ENCODE measurements around the gene KLHL35. TPM values are rescaled to one million over a fixed set of nuclear protein-coding genes. Genes with fewer than 3 reads are reported as not detected.
"Not testable (repeated sequence)": the region's sequence is repeated elsewhere in the genome, so short reads cannot be mapped to it uniquely, and the experiment has no call there.

The KLHL35 gene
- polyA plus RNA-seq, 3 donors, result 0.56 to 2.3 (median 0.65) TPM

DNA sequence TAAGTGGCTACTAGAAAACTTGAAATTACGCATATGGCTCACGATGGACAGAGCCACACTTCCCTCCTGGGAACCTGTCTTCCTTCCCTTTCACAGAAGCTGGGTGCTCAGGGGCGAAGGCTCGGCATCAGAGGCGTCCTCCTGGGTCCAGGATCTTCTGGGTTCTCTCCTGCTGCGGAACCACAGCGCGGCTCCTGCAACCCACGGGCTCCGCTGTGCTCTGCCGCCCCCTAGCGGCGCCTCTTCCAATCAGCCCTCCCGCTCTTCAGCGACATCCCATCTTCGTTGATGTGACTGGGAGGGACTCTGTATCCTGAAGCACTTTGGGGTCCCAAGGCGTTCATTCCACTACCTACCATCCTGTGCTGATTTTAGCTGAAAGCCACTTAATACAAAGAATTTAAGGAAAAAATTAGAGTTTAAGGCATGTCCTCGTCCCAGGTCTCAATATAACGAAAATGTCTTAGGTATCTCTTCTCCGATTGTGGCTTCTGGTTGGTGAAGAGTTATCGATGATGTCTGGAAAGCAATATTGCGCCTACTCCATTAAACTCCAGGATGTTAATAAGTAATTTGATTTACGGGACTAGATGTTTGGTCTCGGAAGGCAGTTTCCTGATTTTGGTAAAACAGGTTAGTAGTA, 48.4 kb downstream of the KLHL35 start:
- 20 to 23% (median 22%) methylated on average over 24 of the region's 24 CpGs for WGBS, 3 donors
- H3K27ac ChIP-seq (ENCODE audit: low read depth, low read length), result no peak overlapping the region

DNA sequence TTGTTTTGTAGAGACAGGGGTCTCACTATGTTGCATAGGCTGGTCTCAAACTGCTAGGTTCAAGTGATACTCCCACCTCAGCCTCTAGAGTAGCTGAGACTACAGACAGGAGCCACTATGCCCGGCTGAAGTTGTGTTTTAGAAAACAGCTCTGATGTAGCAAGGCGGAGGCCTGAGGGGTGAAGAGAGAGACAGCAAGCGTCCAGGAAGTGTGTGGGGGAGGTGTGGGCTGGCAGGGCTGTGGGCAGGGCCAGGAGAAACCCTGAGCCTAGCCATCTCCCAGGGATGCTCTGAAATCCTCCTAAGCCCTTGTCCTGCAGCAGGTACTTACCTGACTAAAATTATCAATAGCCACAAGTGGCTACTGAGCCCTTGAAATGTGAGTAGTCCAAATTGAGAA, 49.8 kb downstream of the KLHL35 start:
- 55 to 88% (median 56%) methylated on average over 3 of the region's 3 CpGs for WGBS, 3 donors

DNA sequence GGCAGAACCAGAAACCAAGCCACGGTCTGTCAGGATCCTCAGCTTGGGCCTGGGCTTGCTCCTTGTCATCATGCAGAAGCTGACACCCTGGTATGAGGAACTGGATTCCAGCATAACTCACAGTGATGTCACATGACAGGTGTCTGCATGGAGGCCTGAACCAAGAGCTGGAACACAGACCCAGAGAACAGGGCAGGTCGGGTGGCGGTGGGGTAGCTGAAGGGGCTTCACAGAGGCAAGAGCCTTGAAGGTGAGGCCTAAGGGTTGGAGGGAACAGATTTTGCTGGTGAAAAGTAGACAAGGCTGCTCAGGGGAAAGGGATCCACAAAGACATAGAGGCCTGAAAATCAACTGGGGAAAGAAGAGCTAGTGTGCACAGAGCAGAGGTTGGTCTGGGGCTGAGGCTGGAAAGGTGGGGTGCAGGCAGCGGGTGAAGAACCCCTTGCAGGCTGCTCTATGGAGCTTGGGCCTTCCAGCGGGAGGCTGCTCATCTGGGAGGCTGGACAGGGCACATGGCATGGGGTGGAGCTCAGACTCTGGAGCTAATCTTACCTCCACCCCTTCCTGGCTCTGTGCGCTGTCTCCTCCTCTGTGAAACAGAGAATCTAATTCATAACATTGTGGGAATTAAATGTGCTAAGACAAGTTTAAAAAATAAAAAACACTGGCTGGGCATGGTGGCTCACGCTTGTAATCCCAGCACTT, 52.1 kb downstream of the KLHL35 start:
- no peak overlapping the region for H3K27ac ChIP-seq (ENCODE audit: low read depth, low read length)
- WGBS, 3 donors, result 63 to 82% (median 73%) methylated on average over 7 of the region's 7 CpGs

More for the DNA sequence above, 49.8 kb downstream of the KLHL35 start:
- H3K27ac ChIP-seq (ENCODE audit: low read depth, low read length), result no peak overlapping the region

DNA sequence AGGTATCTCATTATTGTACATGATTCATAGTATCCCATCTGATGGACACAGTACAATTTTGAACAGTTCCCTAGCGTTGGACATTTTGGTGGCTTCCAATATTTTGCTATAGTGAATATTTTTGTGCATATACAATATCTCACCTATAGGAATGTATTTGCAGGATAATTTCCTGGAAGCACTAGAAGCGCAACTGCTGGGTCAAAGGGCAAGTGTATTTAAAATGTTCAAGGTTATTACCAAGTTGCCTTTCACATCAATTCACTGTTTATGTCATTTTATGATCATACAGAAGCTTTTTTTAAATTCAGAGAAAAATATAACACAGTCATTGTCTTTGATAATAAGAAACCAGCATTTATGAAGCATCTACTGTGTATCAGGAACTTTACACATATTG, 52.8 kb downstream of the KLHL35 start:
- H3K27ac ChIP-seq (ENCODE audit: low read depth, low read length), result no peak overlapping the region
- WGBS, 3 donors, result 77 to 99% (median 95%) methylated on average over 2 of the region's 2 CpGs

- H3K27ac ChIP-seq (ENCODE audit: low read depth, low read length), result not testable (repeated sequence)
- WGBS, 3 donors, result 93 to 96% (median 95%) methylated on average over 17 of the region's 17 CpGs
Measured at GRCh38 chr11:75378776-75379175, 54.2 kb downstream of the KLHL35 start.

DNA sequence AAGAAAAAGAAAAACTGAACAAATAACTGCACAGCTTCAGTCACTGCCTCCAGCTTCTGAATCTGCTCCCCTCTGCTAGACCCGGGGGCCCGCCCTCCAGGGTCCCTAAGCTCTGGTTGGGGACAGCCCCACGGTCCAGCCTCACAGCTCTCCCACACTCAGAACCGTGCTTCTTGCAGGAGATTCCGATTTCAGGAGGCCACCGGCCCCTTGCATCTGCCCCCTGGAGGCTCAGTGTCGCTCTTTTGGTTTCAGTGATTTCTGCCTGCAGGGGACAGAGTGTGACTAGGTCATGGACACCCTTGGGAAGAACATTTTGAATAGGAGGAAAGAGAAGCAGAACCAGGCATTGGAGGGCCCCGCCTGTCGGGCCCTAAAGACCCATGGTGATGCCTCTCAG, 56.8 kb downstream of the KLHL35 start:
- H3K27ac ChIP-seq (ENCODE audit: low read depth, low read length), result no peak overlapping the region
- WGBS, 3 donors, result 79 to 87% (median 87%) methylated on average over 9 of the region's 9 CpGs

DNA sequence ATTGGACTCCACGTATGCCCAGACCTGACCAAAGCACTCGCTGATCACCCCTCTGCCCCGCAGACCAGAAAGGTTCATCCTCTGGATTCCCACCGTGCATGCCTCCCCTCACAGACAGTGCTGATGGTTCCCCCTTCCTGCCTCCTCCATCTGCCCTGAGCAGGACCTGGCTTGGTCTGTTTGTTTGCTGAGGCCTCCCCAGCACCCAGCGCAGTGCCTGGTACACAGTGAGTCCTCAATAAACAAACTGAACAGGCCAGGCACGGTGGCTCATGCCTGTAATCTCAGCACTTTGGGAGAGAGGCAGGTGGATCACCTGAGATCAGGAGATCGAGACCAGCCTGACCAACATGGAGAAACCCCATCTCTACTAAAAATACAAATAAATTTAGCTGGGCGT, 57.4 kb downstream of the KLHL35 start:
- 84 to 90% (median 88%) methylated on average over 8 of the region's 8 CpGs for WGBS, 3 donors
- no peak overlapping the region for H3K27ac ChIP-seq (ENCODE audit: low read depth, low read length)

GRCh38 chr11:75374646-75375045, 58.4 kb downstream of the KLHL35 start:
- H3K27ac ChIP-seq (ENCODE audit: low read depth, low read length), result no peak overlapping the region
- 83 to 95% (median 92%) methylated on average over 4 of the region's 4 CpGs for WGBS, 3 donors

- 89 to 95% (median 93%) methylated on average over 8 of the region's 8 CpGs for WGBS, 3 donors
- no peak overlapping the region for H3K27ac ChIP-seq (ENCODE audit: low read depth, low read length)
Measured at GRCh38 chr11:75373201-75373600, 59.8 kb downstream of the KLHL35 start.

Other genes with a start within 250 kb of the KLHL35 start
- under 1 TPM in 2 of 3 donors, not detected in 1; 0.14 to 0.27 TPM for gene TPBGL, start 192.4 kb downstream of the KLHL35 start, polyA plus RNA-seq
- 10 to 100 TPM; 28.2 to 36.6 (median 35.8) TPM for gene ARRB1, start 81.5 kb downstream of the KLHL35 start, polyA plus RNA-seq
- 1,000 to 10,000 TPM; 1,862 to 3,388 (median 2,569) TPM for gene RPS3, start 33.7 kb downstream of the KLHL35 start, polyA plus RNA-seq
- gene GDPD5, start 92.7 kb upstream of the KLHL35 start, polyA plus RNA-seq, result 10 to 100 TPM; 25.6 to 49.8 (median 34.1) TPM
- 100 to 1,000 TPM in 2 of 3 donors, 10 to 100 TPM in 1; 54.8 to 299 (median 110) TPM for gene SERPINH1, start 129.1 kb upstream of the KLHL35 start, polyA plus RNA-seq
- gene MAP6, start 235.8 kb upstream of the KLHL35 start, polyA plus RNA-seq, result 1 to 10 TPM; 1.1 to 1.8 (median 1.3) TPM